BE2C (cell line): ENCODE results near the gene KRT81.
"Not testable (repeated sequence)": the region's sequence is repeated elsewhere in the genome, so short reads cannot be mapped to it uniquely, and the experiment has no call there.

Experiments used
- DNase-seq: peaks from one replicate; pipeline ENCODE4 v3.0.0-alpha.2; 2020
- H3K27me3 ChIP-seq: fragments of 250-450 bp; sonication (Bioruptor Pico); 2 replicates; pipeline ENCODE4 v1.5.1; 2020; ENCODE audit warnings: mild to moderate bottlenecking
- H3K36me3 ChIP-seq: fragments of 250-450 bp; sonication (Bioruptor Pico); 2 replicates; pipeline ENCODE4 v1.5.1; 2020; ENCODE audit warnings: mild to moderate bottlenecking
- H3K4me1 ChIP-seq: fragments of 250-450 bp; sonication (Bioruptor Pico); 2 replicates; pipeline ENCODE4 v1.5.1; 2020
- H3K4me3 ChIP-seq: 2 replicates; pipeline ENCODE4 v1.5.1; 2011; ENCODE audit warnings: low read depth, low read length
- H3K9me3 ChIP-seq: fragments of 250-450 bp; sonication (Bioruptor Pico); 2 replicates; pipeline ENCODE4 v1.5.1; 2020
- TF ChIP-seq, protein P1 (sequence below): IDR thresholded peaks from 2 replicates; pipeline ENCODE4 v1.5.1; 2012; ENCODE audit warnings: mild to moderate bottlenecking, low read depth, low read length

Gene KRT81

DNA sequence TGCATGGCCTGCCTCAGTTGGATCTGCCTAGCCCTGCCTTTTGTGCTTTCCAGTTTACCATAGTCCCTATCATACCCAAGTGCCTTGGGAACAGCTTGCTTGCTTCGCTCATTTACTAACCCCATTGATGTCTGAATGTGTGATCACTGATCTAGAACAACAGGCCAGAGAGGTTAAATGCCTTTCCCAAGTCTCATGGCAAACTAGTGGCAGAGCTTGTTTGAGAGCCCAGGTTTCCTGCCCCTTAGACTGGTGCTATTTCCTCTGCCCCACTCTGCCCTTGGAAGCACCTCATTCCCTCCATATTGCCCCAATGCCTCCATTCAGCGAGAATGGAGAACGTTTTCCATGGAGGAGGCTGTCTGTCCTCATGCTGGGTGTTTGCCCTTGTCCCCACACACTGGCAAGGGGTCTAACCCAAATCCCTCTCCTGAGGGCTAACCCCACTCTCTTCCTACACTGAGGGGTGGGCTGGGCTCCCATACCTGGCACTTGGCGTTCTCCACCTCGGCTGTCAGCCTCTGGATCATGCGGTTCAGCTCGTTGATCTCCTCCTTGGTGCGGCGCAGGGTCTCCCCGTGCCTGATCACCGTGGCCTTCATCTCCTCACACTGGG lies 38.5 kb downstream of the KRT81 start:
- TF ChIP-seq, protein P1, sequence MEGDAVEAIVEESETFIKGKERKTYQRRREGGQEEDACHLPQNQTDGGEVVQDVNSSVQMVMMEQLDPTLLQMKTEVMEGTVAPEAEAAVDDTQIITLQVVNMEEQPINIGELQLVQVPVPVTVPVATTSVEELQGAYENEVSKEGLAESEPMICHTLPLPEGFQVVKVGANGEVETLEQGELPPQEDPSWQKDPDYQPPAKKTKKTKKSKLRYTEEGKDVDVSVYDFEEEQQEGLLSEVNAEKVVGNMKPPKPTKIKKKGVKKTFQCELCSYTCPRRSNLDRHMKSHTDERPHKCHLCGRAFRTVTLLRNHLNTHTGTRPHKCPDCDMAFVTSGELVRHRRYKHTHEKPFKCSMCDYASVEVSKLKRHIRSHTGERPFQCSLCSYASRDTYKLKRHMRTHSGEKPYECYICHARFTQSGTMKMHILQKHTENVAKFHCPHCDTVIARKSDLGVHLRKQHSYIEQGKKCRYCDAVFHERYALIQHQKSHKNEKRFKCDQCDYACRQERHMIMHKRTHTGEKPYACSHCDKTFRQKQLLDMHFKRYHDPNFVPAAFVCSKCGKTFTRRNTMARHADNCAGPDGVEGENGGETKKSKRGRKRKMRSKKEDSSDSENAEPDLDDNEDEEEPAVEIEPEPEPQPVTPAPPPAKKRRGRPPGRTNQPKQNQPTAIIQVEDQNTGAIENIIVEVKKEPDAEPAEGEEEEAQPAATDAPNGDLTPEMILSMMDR = no peak
- Histone ChIP-seq H3K36me3 (no peaks in the 10 kb centered on the region), H3K4me3 (no peak overlapping the region), H3K9me3 (no peaks in the 10 kb centered on the region), H3K27me3 (peaks cover 7% of the 10 kb centered on the region), H3K4me1 (no peaks in the 10 kb centered on the region)
- DNase-seq = no peak

DNA sequence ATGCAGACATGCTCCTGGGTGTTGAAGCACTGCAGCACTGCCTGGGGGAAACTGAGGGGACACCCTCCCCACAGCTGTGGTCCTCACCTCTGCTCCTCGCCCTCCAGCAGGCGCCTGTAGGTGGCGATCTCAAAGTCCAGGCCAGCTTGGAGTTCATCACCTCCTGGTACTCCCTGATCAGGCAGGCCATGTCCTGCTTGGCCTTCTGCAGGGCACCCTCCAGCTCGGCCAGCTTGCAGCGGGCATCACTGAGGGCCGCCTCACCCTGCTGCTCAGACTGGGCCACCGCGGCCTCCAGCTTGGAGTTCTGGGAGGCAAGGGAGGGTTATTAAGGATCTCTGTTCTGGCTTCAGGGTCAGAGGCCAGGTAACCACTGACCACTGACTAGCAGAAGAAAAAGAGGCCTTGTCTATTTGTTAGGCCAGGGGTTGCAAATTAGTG lies 39.1 kb downstream of the KRT81 start:
- not testable (repeated sequence) for DNase-seq, H3K4me1 ChIP-seq, H3K4me3 ChIP-seq, H3K36me3 ChIP-seq, H3K27me3 ChIP-seq, H3K9me3 ChIP-seq
- TF ChIP-seq, protein P1 = peak; percentile 33

DNA sequence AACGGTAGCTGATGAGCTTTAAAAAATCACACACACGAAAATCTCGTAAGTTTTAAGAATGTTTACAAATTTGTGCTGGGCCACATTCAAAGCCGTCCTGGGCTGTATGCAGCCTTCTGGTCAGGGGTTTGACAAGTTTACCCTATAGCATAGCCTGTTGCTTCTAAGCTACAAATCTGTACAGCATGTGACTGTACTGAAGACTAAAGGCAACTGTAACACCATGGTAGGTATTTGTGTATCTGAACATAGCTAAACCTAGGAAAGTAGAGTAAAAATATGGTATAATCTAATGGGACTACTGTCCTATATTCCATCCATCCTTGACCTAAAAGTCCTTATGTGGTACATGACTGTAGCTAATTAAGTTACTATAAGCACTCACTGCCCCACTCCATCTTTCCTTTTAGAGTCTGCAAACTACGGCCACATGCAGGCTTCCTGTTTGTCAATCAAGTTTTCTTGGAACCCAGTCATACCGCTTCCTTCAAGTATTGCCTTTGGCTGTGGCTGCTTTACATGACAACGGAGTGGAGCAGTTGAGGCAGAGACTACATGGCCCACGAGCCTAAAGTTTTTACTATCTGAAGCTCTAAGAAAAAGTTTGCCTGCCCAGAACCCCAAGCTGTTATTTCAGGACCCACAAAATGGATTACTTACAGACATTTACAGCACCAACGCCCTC lies 39.8 kb downstream of the KRT81 start:
- DNase-seq = no peak
- Histone ChIP-seq H3K36me3 (no peaks in the 10 kb centered on the region), H3K9me3 (no peaks in the 10 kb centered on the region), H3K27me3 (no peaks in the 10 kb centered on the region), H3K4me1 (no peaks in the 10 kb centered on the region), H3K4me3 (no peak overlapping the region)
- TF ChIP-seq, protein P1 = no peak

GRCh38 chr12:52250048-52250990 lies 41.0 kb downstream of the KRT81 start:
- peaks cover 5% of the 10 kb centered on the region for H3K4me1 ChIP-seq
- no peak overlapping the region for H3K4me3 ChIP-seq
- no peaks in the 10 kb centered on the region for H3K27me3 ChIP-seq

DNA sequence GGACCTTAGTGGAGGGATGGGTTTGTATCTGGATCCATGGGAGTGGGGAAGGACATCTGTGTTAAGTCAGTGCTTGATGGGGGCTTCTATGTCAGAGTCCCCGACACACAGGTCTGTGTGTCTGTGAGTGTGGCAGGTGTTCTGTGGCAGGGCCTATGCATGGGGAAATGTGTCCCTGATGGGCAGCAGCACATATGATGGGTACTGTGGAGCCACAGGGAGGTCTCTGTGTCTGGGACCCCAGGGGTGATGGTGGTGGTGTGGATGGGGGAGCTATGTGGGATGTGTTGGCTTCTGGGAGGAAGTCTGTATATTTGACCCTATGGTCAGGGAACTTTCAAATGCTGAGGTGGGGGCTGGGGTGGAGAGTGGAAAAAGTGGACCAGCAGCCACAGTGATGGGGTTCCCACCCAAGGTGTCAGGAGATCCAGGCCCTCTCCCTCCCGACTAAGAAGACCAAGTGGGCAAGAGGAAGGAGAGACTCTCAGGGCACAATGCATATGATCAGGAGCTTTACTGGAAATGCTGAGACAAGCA lies 41.8 kb downstream of the KRT81 start:
- DNase-seq = no peak
- H3K4me1 ChIP-seq = peaks cover 9% of the 10 kb centered on the region
- no peaks in the 10 kb centered on the region for H3K27me3 ChIP-seq
- H3K9me3 ChIP-seq = no peaks in the 10 kb centered on the region
- TF ChIP-seq, protein P1 = no peak
- no peaks in the 10 kb centered on the region for H3K36me3 ChIP-seq
- H3K4me3 ChIP-seq = no peak overlapping the region

More at GRCh38 chr12:52250048-52250990, 41.0 kb downstream of the KRT81 start:
- DNase-seq = no peak
- H3K9me3 ChIP-seq = no peaks in the 10 kb centered on the region
- TF ChIP-seq, protein P1 = no peak
- no peaks in the 10 kb centered on the region for H3K36me3 ChIP-seq
